Upper lobe of right lung (tissue), 1 donor: ENCODE measurements around the gene EYS. TPM values are rescaled to one million over a fixed set of nuclear protein-coding genes. Genes with fewer than 3 reads are reported as not detected.

Experiments used
- ATAC-seq: fragments of 200-7000 bp; cut with Tn5 transposase; one replicate; pipeline ENCODE4 v1.9.1; 2020; ENCODE audit warnings: mild to moderate bottlenecking, moderate library complexity
- DNase-seq: peaks from one replicate; pipeline ENCODE4 v3.0.0-alpha.2; 2020
- H3K27ac ChIP-seq: fragments of 200-600 bp; one replicate; pipeline ENCODE4 v1.8.0; 2022
- H3K27me3 ChIP-seq: fragments of 200-600 bp; one replicate; pipeline ENCODE4 v1.8.0; 2022; ENCODE audit warnings: mild to moderate bottlenecking
- H3K36me3 ChIP-seq: fragments of 200-600 bp; one replicate; pipeline ENCODE4 v1.8.0; 2022
- H3K4me1 ChIP-seq: fragments of 200-600 bp; one replicate; pipeline ENCODE4 v1.8.0; 2022
- H3K4me3 ChIP-seq: fragments of 200-600 bp; one replicate; pipeline ENCODE4 v1.8.0; 2022; ENCODE audit warnings: mild to moderate bottlenecking
- H3K9me3 ChIP-seq: fragments of 200-600 bp; one replicate; pipeline ENCODE4 v1.8.0; 2022
- intact Hi-C: fragments of 100-400 bp; cut with DNase I; formaldehyde crosslinking; loops from one replicate; pipeline ENCODE4 v1.11.0; 2022
- total RNA-seq: library from RNA; stranded (reverse); fragmentation: NEBNext Ultra II Directional; extraction: Animal tissue kit (Norgen Biotek cat#: 25700); gene quantifications from one replicate; pipeline ENCODE4 v1.2.1, GENCODE V29; 2021
- TF ChIP-seq, protein P1 (sequence below): fragments of 200-600 bp; IDR thresholded peaks from one replicate; pipeline ENCODE4 v1.8.0; 2022; ENCODE audit warnings: antibody characterized with exemption
- donor health status: DM: no; HTN: yes; CAD: no; lungs with severe emphysema.

Gene EYS
- total RNA-seq, 1 donor from 2014 or later: not detected

DNA sequence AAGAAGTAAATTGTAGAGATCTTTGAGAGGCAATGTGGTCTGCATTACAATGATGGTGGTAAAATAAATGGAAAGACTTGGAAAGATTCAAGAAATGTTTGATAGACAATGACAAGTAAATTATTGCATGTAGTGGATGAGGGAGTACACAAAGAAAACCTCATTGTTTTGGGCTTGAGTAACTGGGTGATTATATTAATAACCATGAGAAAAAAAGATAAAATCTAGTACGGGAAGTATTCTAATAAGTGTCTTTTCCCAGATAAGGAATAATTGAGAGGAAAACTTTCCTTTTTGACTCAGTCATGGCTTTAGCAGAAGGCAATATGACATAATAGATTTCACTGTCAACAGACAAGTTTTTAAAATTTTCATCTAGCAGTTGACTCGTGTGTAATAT is 993.0 kb downstream of the EYS start:
- H3K36me3 ChIP-seq: no peaks in the 10 kb centered on the region
- no peak for DNase-seq
- no peaks in the 10 kb centered on the region for H3K4me1 ChIP-seq
- no peaks in the 10 kb centered on the region for H3K27me3 ChIP-seq
- no peak overlapping the region for H3K27ac ChIP-seq
- H3K9me3 ChIP-seq: no peaks in the 10 kb centered on the region
- H3K4me3 ChIP-seq: no peak overlapping the region
- no peak for ATAC-seq
- intact Hi-C loops: no loop called here
- TF ChIP-seq, protein P1, sequence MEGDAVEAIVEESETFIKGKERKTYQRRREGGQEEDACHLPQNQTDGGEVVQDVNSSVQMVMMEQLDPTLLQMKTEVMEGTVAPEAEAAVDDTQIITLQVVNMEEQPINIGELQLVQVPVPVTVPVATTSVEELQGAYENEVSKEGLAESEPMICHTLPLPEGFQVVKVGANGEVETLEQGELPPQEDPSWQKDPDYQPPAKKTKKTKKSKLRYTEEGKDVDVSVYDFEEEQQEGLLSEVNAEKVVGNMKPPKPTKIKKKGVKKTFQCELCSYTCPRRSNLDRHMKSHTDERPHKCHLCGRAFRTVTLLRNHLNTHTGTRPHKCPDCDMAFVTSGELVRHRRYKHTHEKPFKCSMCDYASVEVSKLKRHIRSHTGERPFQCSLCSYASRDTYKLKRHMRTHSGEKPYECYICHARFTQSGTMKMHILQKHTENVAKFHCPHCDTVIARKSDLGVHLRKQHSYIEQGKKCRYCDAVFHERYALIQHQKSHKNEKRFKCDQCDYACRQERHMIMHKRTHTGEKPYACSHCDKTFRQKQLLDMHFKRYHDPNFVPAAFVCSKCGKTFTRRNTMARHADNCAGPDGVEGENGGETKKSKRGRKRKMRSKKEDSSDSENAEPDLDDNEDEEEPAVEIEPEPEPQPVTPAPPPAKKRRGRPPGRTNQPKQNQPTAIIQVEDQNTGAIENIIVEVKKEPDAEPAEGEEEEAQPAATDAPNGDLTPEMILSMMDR: no peak

DNA sequence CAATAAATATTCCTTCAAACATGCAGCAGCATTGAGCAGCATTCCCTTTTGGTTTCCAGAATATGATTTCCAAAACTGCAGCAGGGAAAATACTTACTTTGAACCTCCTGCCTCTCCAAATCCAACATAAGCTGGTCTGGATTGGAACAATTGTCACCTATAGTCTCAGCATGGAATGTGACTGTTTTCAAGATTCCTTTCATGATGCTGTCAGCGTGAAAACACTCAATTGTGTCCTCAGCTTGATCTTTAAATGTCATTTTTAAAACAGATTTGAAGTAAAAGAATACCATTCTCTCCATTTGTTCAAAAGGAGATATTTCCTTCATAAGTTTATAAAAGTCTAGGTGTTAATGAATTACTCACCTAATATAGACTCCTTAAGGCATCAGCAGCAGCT is 993.9 kb downstream of the EYS start:
- Histone ChIP-seq H3K36me3 (no peaks in the 10 kb centered on the region), H3K27me3 (no peaks in the 10 kb centered on the region), H3K4me1 (no peaks in the 10 kb centered on the region), H3K27ac (no peak overlapping the region), H3K9me3 (no peaks in the 10 kb centered on the region), H3K4me3 (no peak overlapping the region)
- intact Hi-C loops: no loop called here
- TF ChIP-seq, protein P1: no peak
- DNase-seq (no peak), ATAC-seq (no peak)

DNA sequence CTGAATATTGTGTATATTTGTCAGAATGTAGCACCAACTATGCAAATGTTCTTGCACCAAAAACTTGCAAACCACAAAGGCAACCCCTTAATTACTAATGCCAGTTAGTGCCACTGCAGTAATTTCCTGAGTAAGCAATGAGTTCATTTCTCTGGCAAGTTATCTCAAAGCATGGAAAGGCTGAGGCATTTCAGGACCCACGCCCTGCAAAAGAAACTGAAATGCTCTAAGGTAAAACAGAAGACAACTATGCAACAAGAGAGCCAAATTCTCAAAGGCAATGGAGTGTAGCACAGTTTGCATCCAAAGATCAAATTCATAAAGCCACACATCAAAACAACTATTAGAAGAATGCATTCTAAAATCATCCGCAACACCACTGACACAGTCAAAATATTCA is 994.4 kb downstream of the EYS start:
- no peaks in the 10 kb centered on the region for H3K27me3 ChIP-seq
- no peak overlapping the region for H3K27ac ChIP-seq
- no peak overlapping the region for H3K4me3 ChIP-seq
- intact Hi-C loops: no loop called here
- DNase-seq (no peak), ATAC-seq (no peak)
- no peaks in the 10 kb centered on the region for H3K4me1 ChIP-seq
- TF ChIP-seq, protein P1: no peak
- H3K9me3 ChIP-seq: no peaks in the 10 kb centered on the region
- H3K36me3 ChIP-seq: no peaks in the 10 kb centered on the region

DNA sequence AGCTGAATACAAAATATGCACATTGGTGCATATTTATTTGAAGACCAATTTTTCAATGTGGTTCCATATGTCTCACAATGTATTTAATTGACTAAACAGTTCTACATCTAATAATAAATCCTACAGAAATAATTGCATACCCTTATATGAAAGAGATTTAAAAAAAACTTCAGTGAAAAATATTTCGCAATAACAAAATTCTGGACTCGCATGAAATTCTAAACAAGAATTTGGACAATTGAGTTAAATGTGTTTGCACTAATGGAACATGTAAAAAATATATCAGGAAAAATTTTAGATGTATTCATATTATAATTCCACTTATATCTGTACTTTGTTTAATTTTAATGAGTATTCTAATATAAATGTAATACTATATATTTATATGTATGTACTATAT is 1003.1 kb downstream of the EYS start:
- Histone ChIP-seq H3K36me3 (no peaks in the 10 kb centered on the region), H3K9me3 (no peaks in the 10 kb centered on the region), H3K4me3 (no peak overlapping the region), H3K27ac (no peak overlapping the region), H3K4me1 (no peaks in the 10 kb centered on the region), H3K27me3 (no peaks in the 10 kb centered on the region)
- DNase-seq (no peak), ATAC-seq (no peak)
- TF ChIP-seq, protein P1: no peak
- intact Hi-C loops: no loop called here

DNA sequence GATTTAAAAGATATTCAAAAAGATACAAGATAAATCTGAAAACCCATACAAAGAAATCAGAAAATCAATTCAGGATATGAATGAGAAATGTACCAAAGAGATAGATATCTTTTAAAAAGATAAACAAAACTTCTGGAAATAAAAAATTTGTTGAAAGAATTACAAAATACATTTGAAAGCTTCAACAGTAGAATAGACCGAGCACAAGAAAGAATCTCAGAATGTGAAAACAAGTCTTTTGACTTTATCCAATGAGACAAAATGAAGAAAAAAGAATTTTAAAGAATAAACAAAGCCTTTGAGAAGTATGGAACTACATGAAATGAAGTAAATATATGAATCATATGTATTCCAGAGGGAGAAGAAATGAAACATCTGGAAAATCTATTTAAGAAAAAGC is 1011.0 kb downstream of the EYS start:
- H3K27ac ChIP-seq: no peak overlapping the region
- no peak for DNase-seq
- no peak overlapping the region for H3K4me3 ChIP-seq
- H3K4me1 ChIP-seq: no peaks in the 10 kb centered on the region
- TF ChIP-seq, protein P1: no peak
- intact Hi-C loops: no loop called here
- ATAC-seq: no peak
- H3K36me3 ChIP-seq: no peaks in the 10 kb centered on the region
- no peaks in the 10 kb centered on the region for H3K27me3 ChIP-seq
- no peaks in the 10 kb centered on the region for H3K9me3 ChIP-seq

DNA sequence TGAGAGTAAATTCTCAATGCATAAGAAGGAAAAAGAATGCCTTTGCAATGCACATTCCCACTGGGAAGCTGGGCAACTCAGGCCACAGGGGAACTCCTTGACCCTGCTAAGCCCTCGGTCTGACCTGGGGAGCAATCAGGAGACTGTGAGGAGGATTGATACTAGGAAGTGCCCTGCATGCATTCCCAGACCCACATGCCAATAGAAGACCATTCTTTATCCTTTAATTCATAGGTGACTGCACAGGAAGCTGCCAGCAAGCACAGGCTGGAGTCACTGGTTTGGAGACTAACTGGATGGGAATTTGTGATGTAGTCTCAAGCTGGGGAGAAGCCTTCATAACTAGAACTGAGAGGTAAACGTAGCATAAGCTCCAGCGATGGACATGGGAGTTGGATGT is 1012.7 kb downstream of the EYS start:
- Histone ChIP-seq H3K9me3 (no peaks in the 10 kb centered on the region), H3K27ac (no peak overlapping the region), H3K36me3 (no peaks in the 10 kb centered on the region), H3K27me3 (no peaks in the 10 kb centered on the region), H3K4me3 (no peak overlapping the region), H3K4me1 (no peaks in the 10 kb centered on the region)
- intact Hi-C loops: no loop called here
- TF ChIP-seq, protein P1: no peak
- no peak for DNase-seq
- no peak for ATAC-seq
